ENCODE results near the gene NDUFB5. TPM values are rescaled to one million over a fixed set of nuclear protein-coding genes. Genes with fewer than 3 reads are reported as not detected.

The NDUFB5 gene
- total and polyA plus RNA-seq, 4 donors, result 44.8 to 149 (median 73.2) TPM

- WGBS, 2 donors, result 61 to 73% methylated on average over 8 of the region's 8 CpGs
- DNase-seq (peak; percentile 52 to 72 (median 56)), ATAC-seq (ENCODE audit: insufficient read depth, low FRiP score) (peak; percentile 50)
- TF ChIP-seq CTCF (IDR thresholded peaks at IDR 0.05; ENCODE audit: control extremely low read depth, extremely low read depth), result no peak
- H3K4me3 ChIP-seq, result no peak overlapping the region
- H3K4me1 ChIP-seq (ENCODE audit: control insufficient read depth in 5 of 5, insufficient read depth in 5 of 5, low read length in 5 of 5), result peaks cover 2 to 33% (median 9%) of the 10 kb centered on the region in 5 donors
- no peaks in the 10 kb centered on the region for H3K36me3 ChIP-seq (ENCODE audit: control insufficient read depth in 4 of 4, insufficient read depth in 4 of 4, low read length in 4 of 4)
- H3K27ac ChIP-seq (ENCODE audit: low read depth in 1 of 2, low read length in 1 of 2), result peak overlapping the region; percentile 12 to 81
- H3K9me3 ChIP-seq (ENCODE audit: control insufficient read depth in 4 of 4, insufficient read depth in 3 of 4, low read length in 3 of 4), result no peaks in the 10 kb centered on the region
- H3K9ac ChIP-seq (ENCODE audit: insufficient read depth in 1 of 2, low read length in 2 of 2), result peak overlapping the region in 1 of 2 donors; percentile 1
- H3K27me3 ChIP-seq (ENCODE audit: control insufficient read depth in 3 of 3, insufficient read depth in 3 of 3, low read length in 2 of 3), result no peaks in the 10 kb centered on the region
These were observed 61.9 kb downstream of the NDUFB5 start for GRCh38 chr3:179666436-179667035.

GRCh38 chr3:179668429-179668828, 63.8 kb downstream of the NDUFB5 start:
- 95 to 100% methylated on average over 1 of the region's 1 CpG for WGBS, 2 donors
- H3K4me3 ChIP-seq, result no peak overlapping the region

GRCh38 chr3:179670311-179670710, 65.7 kb downstream of the NDUFB5 start:
- Histone ChIP-seq H3K27me3 (ENCODE audit: control insufficient read depth in 3 of 3, insufficient read depth in 3 of 3, low read length in 2 of 3) (no peaks in the 10 kb centered on the region), H3K36me3 (ENCODE audit: control insufficient read depth in 4 of 4, insufficient read depth in 4 of 4, low read length in 4 of 4) (no peaks in the 10 kb centered on the region), H3K27ac (ENCODE audit: low read depth in 1 of 2, low read length in 1 of 2) (no peak overlapping the region), H3K4me1 (ENCODE audit: control insufficient read depth in 5 of 5, insufficient read depth in 5 of 5, low read length in 5 of 5) (peaks cover 6 to 22% (median 14%) of the 10 kb centered on the region in 5 donors), H3K9me3 (ENCODE audit: control insufficient read depth in 4 of 4, insufficient read depth in 3 of 4, low read length in 3 of 4) (no peaks in the 10 kb centered on the region), H3K4me3 (no peak overlapping the region), H3K9ac (ENCODE audit: insufficient read depth in 1 of 2, low read length in 2 of 2) (no peak overlapping the region)
- WGBS, 2 donors, result 72 to 82% methylated on average over 8 of the region's 8 CpGs
- ATAC-seq (ENCODE audit: insufficient read depth, low FRiP score) (no peak), DNase-seq (peak in 1 of 3 donors; percentile 34)
- no peak for TF ChIP-seq CTCF (IDR thresholded peaks at IDR 0.05; ENCODE audit: control extremely low read depth, extremely low read depth)

More at GRCh38 chr3:179668429-179668828, 63.8 kb downstream of the NDUFB5 start:
- no peak for DNase-seq
- Histone ChIP-seq H3K4me1 (ENCODE audit: control insufficient read depth in 5 of 5, insufficient read depth in 5 of 5, low read length in 5 of 5) (peaks cover 6 to 25% (median 13%) of the 10 kb centered on the region in 5 donors), H3K27me3 (ENCODE audit: control insufficient read depth in 3 of 3, insufficient read depth in 3 of 3, low read length in 2 of 3) (no peaks in the 10 kb centered on the region), H3K9me3 (ENCODE audit: control insufficient read depth in 4 of 4, insufficient read depth in 3 of 4, low read length in 3 of 4) (no peaks in the 10 kb centered on the region), H3K27ac (ENCODE audit: low read depth in 1 of 2, low read length in 1 of 2) (no peak overlapping the region), H3K36me3 (ENCODE audit: control insufficient read depth in 4 of 4, insufficient read depth in 4 of 4, low read length in 4 of 4) (no peaks in the 10 kb centered on the region), H3K9ac (ENCODE audit: insufficient read depth in 1 of 2, low read length in 2 of 2) (no peak overlapping the region)
- TF ChIP-seq CTCF (IDR thresholded peaks at IDR 0.05; ENCODE audit: control extremely low read depth, extremely low read depth), result no peak
- no peak for ATAC-seq (ENCODE audit: insufficient read depth, low FRiP score)

GRCh38 chr3:179671309-179671708, 66.7 kb downstream of the NDUFB5 start:
- H3K9me3 ChIP-seq (ENCODE audit: control insufficient read depth in 4 of 4, insufficient read depth in 3 of 4, low read length in 3 of 4), result no peaks in the 10 kb centered on the region
- peaks cover 4 to 17% (median 10%) of the 10 kb centered on the region in 5 donors for H3K4me1 ChIP-seq (ENCODE audit: control insufficient read depth in 5 of 5, insufficient read depth in 5 of 5, low read length in 5 of 5)
- H3K4me3 ChIP-seq, result no peak overlapping the region
- no peak for TF ChIP-seq CTCF (IDR thresholded peaks at IDR 0.05; ENCODE audit: control extremely low read depth, extremely low read depth)
- H3K36me3 ChIP-seq (ENCODE audit: control insufficient read depth in 4 of 4, insufficient read depth in 4 of 4, low read length in 4 of 4), result no peaks in the 10 kb centered on the region
- H3K27me3 ChIP-seq (ENCODE audit: control insufficient read depth in 3 of 3, insufficient read depth in 3 of 3, low read length in 2 of 3), result no peaks in the 10 kb centered on the region
- DNase-seq (no peak), ATAC-seq (ENCODE audit: insufficient read depth, low FRiP score) (no peak)
- no peak overlapping the region for H3K9ac ChIP-seq (ENCODE audit: insufficient read depth in 1 of 2, low read length in 2 of 2)
- WGBS, 2 donors, result 73 to 87% methylated on average over 1 of the region's 1 CpG
- H3K27ac ChIP-seq (ENCODE audit: low read depth in 1 of 2, low read length in 1 of 2), result no peak overlapping the region

All from lung (tissue), 12 donors.